GM10266 (cell line): Measurements from ENCODE around the gene PPP3R1.
"Not testable (repeated sequence)": the region's sequence is repeated elsewhere in the genome, so short reads cannot be mapped to it uniquely, and the experiment has no call there.

Experiments used
- DNase-seq: peaks from one replicate; pipeline ENCODE4 v3.0.0; 2012; ENCODE audit errors: extremely low spot score
- TF ChIP-seq, protein P1 (sequence below): IDR thresholded peaks from 2 replicates; pipeline ENCODE4 v1.5.1; 2012; ENCODE audit warnings: mild to moderate bottlenecking, low read depth; ENCODE audit not compliant: control insufficient read depth, insufficient read depth; ENCODE audit errors: missing control alignments

Gene PPP3R1

DNA sequence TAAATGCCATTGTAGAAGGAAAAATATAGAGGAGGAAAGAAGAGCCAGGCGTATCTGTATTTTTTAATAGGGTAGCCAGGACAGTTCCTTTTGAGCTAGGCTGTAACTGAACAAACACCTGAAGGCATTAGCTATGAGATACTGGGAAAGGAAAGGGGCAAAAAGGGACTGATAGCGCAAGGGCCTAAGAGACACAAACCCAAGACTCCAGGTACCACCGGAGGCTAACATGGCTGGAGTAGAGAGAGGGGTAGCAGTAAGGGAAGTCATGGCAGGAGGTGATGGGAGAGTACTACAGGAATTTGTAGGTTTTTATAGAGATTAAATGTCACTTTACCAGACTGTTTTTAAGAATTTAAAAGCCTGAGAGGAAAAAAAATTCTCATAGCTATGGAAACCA is 73.9 kb downstream of the PPP3R1 start:
- TF ChIP-seq, protein P1, sequence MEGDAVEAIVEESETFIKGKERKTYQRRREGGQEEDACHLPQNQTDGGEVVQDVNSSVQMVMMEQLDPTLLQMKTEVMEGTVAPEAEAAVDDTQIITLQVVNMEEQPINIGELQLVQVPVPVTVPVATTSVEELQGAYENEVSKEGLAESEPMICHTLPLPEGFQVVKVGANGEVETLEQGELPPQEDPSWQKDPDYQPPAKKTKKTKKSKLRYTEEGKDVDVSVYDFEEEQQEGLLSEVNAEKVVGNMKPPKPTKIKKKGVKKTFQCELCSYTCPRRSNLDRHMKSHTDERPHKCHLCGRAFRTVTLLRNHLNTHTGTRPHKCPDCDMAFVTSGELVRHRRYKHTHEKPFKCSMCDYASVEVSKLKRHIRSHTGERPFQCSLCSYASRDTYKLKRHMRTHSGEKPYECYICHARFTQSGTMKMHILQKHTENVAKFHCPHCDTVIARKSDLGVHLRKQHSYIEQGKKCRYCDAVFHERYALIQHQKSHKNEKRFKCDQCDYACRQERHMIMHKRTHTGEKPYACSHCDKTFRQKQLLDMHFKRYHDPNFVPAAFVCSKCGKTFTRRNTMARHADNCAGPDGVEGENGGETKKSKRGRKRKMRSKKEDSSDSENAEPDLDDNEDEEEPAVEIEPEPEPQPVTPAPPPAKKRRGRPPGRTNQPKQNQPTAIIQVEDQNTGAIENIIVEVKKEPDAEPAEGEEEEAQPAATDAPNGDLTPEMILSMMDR: no peak
- no peak for DNase-seq

DNA sequence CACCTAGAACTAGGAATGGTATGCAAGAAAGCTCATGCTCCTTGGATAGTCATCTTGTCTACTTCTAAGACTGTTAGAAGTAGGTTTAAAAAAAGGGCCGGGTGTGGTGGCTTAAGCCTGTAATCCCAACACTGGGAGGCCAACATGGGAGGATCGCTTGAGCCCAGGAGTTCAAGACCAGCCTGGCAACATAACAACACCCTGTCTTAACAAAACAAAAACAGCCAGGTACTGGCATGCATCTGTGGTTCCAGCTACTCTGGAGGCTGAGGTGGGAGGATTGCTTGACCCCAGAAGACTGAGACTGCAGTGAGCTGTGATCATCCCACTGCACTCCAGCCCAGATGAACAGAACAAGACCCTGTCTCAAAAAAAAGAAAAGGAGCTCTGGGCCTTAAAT is 74.8 kb downstream of the PPP3R1 start:
- no peak for DNase-seq

DNA sequence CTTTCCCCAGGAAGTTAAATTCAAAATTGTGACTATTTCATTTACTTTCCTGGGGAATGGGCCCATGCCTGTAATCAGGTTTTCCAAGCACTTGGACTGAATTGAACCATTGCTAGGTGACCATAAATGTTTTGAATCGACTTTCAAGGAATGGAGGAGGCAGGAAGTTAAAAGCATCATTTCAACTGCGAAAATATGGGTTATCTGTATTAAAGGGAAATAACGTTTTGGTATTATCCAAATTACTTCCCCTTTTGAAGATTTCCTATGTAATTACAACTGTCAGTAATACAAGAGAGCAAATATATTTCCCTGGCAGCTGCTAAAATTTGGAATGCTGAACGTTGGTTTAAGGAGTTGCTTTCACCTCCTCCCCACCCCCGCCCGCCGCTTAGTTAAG is 75.7 kb downstream of the PPP3R1 start:
- TF ChIP-seq, protein P1: no peak
- DNase-seq: no peak

More for the DNA sequence above, 74.8 kb downstream of the PPP3R1 start:
- TF ChIP-seq, protein P1: no peak

DNA sequence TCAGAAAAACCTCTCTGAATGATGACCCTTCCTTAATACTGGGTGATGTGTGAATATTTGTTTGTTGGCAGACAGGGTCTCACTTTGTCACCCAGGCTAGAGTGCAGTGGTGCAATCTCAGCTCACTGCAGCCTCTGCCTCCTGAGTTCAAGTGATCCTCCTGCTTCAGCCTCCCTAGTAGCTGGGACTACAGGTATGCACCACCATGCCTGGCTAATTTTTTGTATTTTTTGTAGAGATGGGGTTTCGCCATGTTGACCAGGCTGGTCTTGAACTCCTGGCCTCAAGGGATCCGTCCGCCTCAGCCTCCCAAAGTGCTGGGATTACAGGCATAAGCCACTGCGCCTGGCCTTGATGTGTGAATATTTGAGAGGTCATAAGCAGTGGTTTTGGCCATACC is 77.1 kb downstream of the PPP3R1 start:
- not testable (repeated sequence) for DNase-seq

DNA sequence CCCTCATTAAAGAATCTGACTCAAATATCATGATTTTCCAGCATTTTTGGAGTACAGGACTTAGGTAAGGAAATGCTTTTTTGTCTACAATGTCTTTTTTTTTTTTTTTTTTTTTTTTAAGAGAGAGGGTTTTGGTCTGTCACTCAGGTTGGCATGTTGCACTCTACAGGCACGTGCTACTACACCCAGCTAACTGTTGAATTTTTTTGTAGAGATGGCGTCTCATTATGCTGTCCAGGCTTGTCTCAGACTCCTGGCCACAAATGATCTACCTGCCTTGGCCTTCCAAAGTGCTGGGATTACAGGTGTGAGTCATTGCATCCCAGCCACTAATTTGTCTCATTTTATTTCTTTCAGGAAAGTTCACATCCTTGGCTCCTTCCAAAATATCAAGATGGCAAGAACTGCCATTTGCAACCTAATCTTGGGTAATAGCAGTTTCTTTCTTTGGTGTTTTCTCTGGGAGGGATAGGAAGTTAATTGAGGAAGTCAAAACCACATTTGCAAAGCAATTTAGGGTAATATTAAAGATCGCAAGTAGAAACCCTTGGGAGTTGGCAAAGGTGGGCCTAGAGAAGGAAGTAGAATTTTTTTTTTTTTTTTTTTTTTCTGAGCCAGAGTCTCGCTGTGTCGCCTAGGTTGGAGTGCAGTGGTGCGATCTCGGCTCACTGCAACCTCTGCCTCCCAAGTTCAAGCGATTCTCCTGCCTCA is 79.2 kb downstream of the PPP3R1 start:
- TF ChIP-seq, protein P1: no peak
- DNase-seq: no peak

DNA sequence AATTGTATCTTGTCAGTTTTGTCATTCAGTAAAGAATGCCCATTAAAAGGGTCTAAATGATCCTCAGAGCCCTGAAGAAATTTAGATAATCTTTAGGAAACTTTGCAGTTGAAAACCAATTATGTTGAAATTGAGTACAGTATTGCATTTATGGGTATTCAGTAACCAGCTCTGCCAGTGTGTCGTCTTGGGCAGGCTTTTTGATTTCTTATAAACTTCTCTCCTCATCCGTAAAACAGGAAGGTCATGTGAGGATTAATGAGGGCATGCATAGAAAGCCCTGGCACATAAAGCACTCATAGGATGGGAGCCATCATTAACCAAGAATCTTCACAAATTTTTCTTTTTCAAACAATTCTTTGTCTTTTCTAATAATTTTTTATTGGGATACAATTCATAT is 79.8 kb downstream of the PPP3R1 start:
- no peak for DNase-seq
- TF ChIP-seq, protein P1: no peak

DNA sequence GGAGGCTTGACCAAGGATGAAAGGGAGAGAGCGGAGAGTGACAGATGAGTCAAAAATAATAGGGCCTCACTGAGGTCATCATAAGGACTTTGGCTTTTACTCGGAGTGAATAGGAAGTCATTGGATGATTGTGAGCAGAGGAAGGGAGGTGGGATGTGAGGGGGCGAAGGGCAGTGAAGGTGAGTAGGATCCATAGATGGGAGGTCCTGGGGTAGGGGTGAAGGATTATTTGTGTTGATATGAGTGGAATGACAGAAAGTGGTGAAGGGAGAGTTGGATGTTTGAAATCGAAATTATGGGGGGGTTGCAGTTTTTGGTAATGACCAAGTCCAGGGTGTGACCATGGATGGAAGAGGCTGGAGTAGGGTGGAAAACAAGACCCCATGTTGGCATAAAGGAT is 80.6 kb downstream of the PPP3R1 start:
- TF ChIP-seq, protein P1: no peak
- DNase-seq: no peak

DNA sequence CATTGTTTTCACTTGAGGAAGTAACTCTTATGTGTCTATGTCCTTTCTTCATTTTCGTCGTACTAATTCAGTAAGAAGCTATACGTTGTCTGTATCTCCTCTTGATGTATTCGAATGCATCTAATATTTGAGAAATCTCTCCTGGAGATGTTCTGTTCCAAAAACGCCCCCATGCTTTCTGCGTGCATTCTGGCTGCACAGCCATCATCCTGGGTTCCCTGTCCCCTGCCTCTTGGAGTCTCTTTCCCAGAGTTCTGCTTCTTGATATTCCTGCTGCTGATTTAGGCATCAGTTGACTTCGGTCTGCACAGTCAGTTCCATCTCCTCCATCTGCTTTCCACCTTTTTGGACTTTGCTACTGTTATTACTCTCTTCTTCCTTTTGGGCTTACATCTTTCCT is 81.2 kb downstream of the PPP3R1 start:
- TF ChIP-seq, protein P1: no peak
- no peak for DNase-seq
